ENCODE data around the gene FAM174B. TPM values are rescaled to one million over a fixed set of nuclear protein-coding genes. Genes with fewer than 3 reads are reported as not detected.

FAM174B gene
- total RNA-seq, 3 donors from 2014 or later (not counting 1 experiment from before 2014, with no cell fraction given) = 0.68 to 2.6 (median 0.88) TPM

DNA sequence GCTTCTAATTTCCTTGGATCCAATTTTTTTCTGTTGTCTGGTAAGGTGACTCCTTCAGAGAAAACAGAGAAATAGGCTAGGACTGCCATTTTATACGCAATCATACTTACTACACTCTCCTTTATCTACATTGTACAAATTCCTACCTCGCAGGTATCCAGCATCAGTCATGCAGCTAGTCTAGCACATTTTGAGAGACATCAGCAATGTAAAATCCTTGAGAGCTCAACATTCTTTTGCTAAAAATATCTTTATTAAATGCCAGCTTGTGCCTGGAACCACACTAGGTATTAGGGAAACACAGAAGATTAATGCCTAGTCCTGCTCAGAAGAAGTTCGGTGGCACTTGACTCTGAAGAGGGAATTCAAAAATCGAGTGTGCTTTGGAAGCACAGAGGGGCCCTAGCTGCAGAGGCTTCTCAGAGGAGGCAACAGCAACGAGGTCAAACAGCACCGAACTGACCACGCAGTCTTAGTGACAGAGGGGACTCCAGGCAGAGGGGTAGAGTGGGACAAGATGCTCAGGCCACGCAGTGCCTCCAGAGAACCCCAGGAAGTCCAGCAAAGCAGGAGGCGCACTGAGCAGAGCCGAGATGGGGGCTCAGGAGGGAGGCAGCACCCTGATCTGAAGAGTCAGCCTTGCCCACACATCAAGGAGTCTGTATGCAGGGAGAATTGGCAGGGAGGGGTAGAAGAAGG lies 3.5 kb downstream of the FAM174B start:
- no peak overlapping the region for H3K4me3 ChIP-seq (ENCODE audit: low read length)
- DNase-seq (no peak), ATAC-seq (no peak)
- H3K27me3 ChIP-seq (ENCODE audit: control insufficient read depth, insufficient read depth, low read length) = peaks cover 11% of the 10 kb centered on the region
- 85% methylated on average over 10 of the region's 10 CpGs for WGBS (ENCODE audit: insufficient coverage)
- Mint-ChIP-seq H3K4me3 (no peak overlapping the region), H3K4me1 (peaks cover 0 to 5% of the 10 kb centered on the region in 2 donors), H3K27me3 (ENCODE audit: low read depth in 2 of 2) (peaks cover 44 to 50% of the 10 kb centered on the region in 2 donors), H3K9me3 (peaks cover 2 to 3% of the 10 kb centered on the region in 2 donors), H3K27ac (no peak overlapping the region), H3K36me3 (no peaks in the 10 kb centered on the region)
- H3K36me3 ChIP-seq (ENCODE audit: control insufficient read depth, insufficient read depth, low read length) = no peaks in the 10 kb centered on the region
- peaks cover 3% of the 10 kb centered on the region for H3K4me1 ChIP-seq (ENCODE audit: control insufficient read depth, insufficient read depth, low read length)
- H3K9me3 ChIP-seq (ENCODE audit: control insufficient read depth, insufficient read depth, low read length) = no peaks in the 10 kb centered on the region
- no peak overlapping the region for H3K27ac ChIP-seq (ENCODE audit: low read length)
- no peak for TF ChIP-seq CTCF (IDR thresholded peaks at IDR 0.05)
- intact Hi-C loops (cut with micrococcal nuclease) = no loop called here

- no peak for DNase-seq
- intact Hi-C loops (cut with micrococcal nuclease) = no loop called here
- H3K9me3 Mint-ChIP-seq = peaks cover 2 to 3% of the 10 kb centered on the region in 2 donors
- H3K4me1 Mint-ChIP-seq = peaks cover 0 to 1% of the 10 kb centered on the region in 2 donors
- H3K4me1 ChIP-seq (ENCODE audit: control insufficient read depth, insufficient read depth, low read length) = peaks cover 3% of the 10 kb centered on the region
- no peak for ATAC-seq
- H3K27ac Mint-ChIP-seq = no peak overlapping the region
- H3K4me3 Mint-ChIP-seq = no peak overlapping the region
- no peaks in the 10 kb centered on the region for H3K9me3 ChIP-seq (ENCODE audit: control insufficient read depth, insufficient read depth, low read length)
- H3K27me3 ChIP-seq (ENCODE audit: control insufficient read depth, insufficient read depth, low read length) = peaks cover 2% of the 10 kb centered on the region
- no peaks in the 10 kb centered on the region for H3K36me3 ChIP-seq (ENCODE audit: control insufficient read depth, insufficient read depth, low read length)
- no peak overlapping the region for H3K27ac ChIP-seq (ENCODE audit: low read length)
- H3K4me3 ChIP-seq (ENCODE audit: low read length) = no peak overlapping the region
- WGBS (ENCODE audit: insufficient coverage) = 92% methylated on average over 1 of the region's 2 CpGs
- no peak for TF ChIP-seq CTCF (IDR thresholded peaks at IDR 0.05)
- no peaks in the 10 kb centered on the region for H3K36me3 Mint-ChIP-seq
- H3K27me3 Mint-ChIP-seq (ENCODE audit: low read depth in 2 of 2) = peaks cover 39% of the 10 kb centered on the region in 2 donors
Observed at GRCh38 chr15:92650966-92651365, 4.6 kb downstream of the FAM174B start.

GRCh38 chr15:92650256-92650655 lies 5.3 kb downstream of the FAM174B start:
- ATAC-seq (no peak), DNase-seq (no peak)
- no peaks in the 10 kb centered on the region for H3K36me3 ChIP-seq (ENCODE audit: control insufficient read depth, insufficient read depth, low read length)
- peaks cover 38% of the 10 kb centered on the region in 2 donors for H3K27me3 Mint-ChIP-seq (ENCODE audit: low read depth in 2 of 2)
- 92% methylated on average over 9 of the region's 9 CpGs for WGBS (ENCODE audit: insufficient coverage)
- H3K4me3 Mint-ChIP-seq = no peak overlapping the region
- intact Hi-C loops (cut with micrococcal nuclease) = no loop called here
- no peaks in the 10 kb centered on the region for H3K36me3 Mint-ChIP-seq
- H3K9me3 Mint-ChIP-seq = peaks cover 2 to 3% of the 10 kb centered on the region in 2 donors
- H3K27ac Mint-ChIP-seq = no peak overlapping the region
- H3K4me1 Mint-ChIP-seq = no peaks in the 10 kb centered on the region
- no peak for TF ChIP-seq CTCF (IDR thresholded peaks at IDR 0.05)
- H3K4me3 ChIP-seq (ENCODE audit: low read length) = no peak overlapping the region
- H3K9me3 ChIP-seq (ENCODE audit: control insufficient read depth, insufficient read depth, low read length) = no peaks in the 10 kb centered on the region
- no peak overlapping the region for H3K27ac ChIP-seq (ENCODE audit: low read length)
- H3K4me1 ChIP-seq (ENCODE audit: control insufficient read depth, insufficient read depth, low read length) = no peaks in the 10 kb centered on the region
- no peaks in the 10 kb centered on the region for H3K27me3 ChIP-seq (ENCODE audit: control insufficient read depth, insufficient read depth, low read length)

All from natural killer cell (primary cell).